Fibroblast of upper back skin (primary cell): Measurements from ENCODE around the gene ENTPD7.

Experiments used
- DNase-seq: peaks from one replicate; pipeline ENCODE4 v3.0.0-alpha.2; 2013

The ENTPD7 gene

GRCh38 chr10:99754670-99755069, 95.4 kb downstream of the ENTPD7 start:
- no peak for DNase-seq
